Measurements from ENCODE around the gene LTK.
"Not testable (repeated sequence)": the region's sequence is repeated elsewhere in the genome, so short reads cannot be mapped to it uniquely, and the experiment has no call there.

Gene LTK

GRCh38 chr15:41473418-41473817 is 40.2 kb downstream of the LTK start:
- DNase-seq: no peak

- not testable (repeated sequence) for DNase-seq
Measured at GRCh38 chr15:41469644-41470043, 44.0 kb downstream of the LTK start.

GRCh38 chr15:41466711-41467110 is 46.9 kb downstream of the LTK start:
- DNase-seq: no peak

- peak; percentile 65 for DNase-seq
Measured at GRCh38 chr15:41465822-41466421, 47.7 kb downstream of the LTK start.

GRCh38 chr15:41464889-41465580 is 48.6 kb downstream of the LTK start:
- DNase-seq: no peak

- DNase-seq: no peak
Measured at GRCh38 chr15:41462084-41462795, 51.4 kb downstream of the LTK start.

Measured in NCI-H1694 (cell line).